ENCODE measurements around the gene ERF.
"Not testable (repeated sequence)": the region's sequence is repeated elsewhere in the genome, so short reads cannot be mapped to it uniquely, and the experiment has no call there.

ERF gene

DNA sequence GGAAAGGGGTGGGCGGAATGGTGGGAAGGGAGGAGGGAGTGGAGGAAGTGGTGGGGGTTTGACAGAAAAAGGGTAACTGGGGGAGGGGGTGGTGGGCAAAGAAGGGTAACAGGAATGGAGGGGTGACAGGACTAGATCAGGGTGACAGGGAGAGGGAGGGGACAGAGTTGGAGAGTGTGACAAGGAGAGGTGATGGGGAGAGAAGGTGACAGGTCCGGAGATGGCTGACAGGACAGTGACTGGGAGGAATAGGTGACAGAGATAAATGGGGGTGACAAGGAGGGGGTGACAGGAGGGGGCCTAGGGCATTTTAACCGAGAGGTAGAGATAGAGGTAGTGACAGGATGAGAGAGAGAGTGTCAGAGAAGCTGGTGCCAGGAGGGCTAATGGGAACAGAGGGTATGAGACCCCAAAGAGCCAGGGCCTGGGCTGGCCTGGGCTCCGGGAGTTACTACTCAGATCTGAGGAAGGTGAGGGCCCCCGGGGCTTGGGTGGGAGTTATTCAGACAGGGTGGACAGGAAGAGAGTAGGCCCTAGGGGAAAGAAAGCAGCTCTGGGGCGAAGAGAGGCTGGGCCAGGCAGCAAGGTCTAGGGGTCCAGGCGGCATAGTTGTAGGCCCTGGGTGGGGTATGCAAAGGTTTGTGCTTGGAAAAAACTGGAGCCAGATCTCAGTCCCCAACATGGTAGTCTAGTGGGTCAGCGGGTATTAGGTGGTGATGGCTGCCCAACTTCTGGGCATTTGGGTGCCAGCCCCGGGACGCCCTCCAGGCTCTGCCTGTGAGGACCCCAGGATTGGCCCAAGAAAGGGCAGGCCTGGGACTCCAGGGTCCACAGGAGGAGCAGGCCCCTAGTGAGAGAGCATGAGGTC lies 14.8 kb upstream of the ERF start:
- H3K27ac ChIP-seq, result peak overlapping the region; percentile 89
- TF ChIP-seq, protein P1, sequence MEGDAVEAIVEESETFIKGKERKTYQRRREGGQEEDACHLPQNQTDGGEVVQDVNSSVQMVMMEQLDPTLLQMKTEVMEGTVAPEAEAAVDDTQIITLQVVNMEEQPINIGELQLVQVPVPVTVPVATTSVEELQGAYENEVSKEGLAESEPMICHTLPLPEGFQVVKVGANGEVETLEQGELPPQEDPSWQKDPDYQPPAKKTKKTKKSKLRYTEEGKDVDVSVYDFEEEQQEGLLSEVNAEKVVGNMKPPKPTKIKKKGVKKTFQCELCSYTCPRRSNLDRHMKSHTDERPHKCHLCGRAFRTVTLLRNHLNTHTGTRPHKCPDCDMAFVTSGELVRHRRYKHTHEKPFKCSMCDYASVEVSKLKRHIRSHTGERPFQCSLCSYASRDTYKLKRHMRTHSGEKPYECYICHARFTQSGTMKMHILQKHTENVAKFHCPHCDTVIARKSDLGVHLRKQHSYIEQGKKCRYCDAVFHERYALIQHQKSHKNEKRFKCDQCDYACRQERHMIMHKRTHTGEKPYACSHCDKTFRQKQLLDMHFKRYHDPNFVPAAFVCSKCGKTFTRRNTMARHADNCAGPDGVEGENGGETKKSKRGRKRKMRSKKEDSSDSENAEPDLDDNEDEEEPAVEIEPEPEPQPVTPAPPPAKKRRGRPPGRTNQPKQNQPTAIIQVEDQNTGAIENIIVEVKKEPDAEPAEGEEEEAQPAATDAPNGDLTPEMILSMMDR (conservative IDR thresholded peaks at IDR 0.05), result no peak
- TF ChIP-seq ZFX (IDR thresholded peaks at IDR 0.05), result no peak

DNA sequence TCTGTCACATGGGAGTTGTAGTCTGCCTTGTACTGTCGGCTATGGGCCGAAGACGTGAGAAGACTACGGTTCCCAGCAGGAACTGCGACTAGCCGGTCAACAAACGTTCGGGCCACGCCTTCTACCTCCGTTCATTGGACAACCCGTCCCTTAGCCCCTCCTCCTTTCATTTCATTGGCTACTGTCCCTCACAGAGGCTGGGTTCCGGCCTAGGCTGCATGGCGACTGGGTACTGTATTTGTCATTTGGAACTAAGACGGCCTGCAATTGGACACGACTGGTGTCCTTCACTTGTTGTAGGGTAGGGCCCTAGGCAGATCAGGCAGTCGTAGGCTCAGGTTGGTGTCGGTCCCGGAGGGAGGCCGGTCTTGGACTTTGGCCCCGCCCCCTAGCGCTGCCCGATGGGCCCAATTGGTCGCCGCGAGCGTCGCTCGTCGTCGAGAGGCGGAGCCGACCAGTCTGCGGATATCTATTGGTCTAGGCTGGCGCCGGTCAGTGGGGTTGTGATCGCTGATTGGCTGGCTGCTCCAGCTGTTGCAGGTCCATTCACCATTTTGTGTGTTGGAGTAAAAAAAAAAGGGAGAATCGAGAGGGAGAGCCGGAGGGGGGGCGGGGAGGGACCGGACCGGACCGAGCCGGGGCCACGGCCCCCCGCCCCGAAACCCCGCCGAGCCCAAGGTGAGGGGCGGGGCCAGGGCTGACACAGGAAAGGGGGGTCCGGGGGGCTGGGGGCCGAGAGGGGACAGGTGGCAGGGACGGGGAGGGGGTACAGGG lies 14.0 kb upstream of the ERF start, which contains the start of gene CIC:
Gene CIC (plus strand): TSS at position 549 of the 774 bp plus-strand sequence. CDS start 2,532 bp downstream, outside the sequence.
- H3K27ac ChIP-seq, result peak within 1 kb of the TSS; percentile 89
- TF ChIP-seq, protein P1 (conservative IDR thresholded peaks at IDR 0.05), result no peak

DNA sequence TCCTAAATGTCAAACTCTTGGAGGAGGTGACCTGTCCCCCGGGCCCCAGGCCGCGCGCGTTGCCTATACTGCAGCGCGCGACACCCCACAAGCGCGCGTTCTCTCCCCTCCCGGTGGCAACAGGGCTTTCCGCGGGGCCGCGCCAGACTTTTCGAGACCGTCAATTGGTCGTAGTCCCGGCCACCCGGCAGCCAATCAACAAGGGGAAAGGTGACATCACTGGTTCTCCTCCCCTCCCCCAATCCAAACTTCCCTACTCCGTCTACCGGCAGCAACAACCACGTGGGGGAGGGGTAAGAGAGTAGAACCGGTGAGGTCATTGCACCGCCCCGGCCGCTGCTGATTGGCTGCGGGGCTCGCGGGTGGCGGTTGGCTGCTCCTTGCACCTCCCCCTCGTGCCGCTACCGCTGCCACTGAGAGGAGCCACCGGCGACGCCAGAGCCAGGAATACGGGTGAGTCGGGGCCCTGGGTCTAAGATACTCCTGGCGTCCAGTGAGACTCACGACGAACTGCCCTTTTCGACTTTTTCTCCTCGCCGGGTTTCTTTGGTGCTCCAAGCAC lies 13.3 kb upstream of the ERF start:
- peak overlapping the region; percentile 89 for H3K27ac ChIP-seq

DNA sequence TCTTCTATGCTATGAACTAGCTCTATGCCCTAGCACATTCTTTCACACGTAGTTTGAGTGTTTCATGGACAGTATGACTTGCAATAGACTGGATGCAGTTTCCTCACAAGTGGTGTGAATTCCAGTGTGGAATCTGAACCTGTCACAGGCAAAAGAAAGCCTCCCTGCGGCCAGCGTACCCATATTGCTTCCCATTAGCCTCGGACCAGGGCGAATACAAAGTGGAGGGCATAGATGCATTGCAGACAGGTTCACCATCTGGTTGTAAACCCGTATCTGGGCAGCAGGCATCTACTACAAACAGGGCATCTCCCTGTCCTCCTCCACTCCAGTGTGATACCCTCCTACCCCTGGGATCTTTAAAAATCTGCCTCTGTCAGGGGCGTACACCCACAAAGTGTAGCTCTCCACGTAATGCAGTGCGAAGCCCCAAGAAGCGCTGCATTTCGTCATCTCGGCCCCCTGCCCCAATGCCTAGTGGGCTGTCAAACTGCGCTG lies 12.8 kb upstream of the ERF start:
- TF ChIP-seq, protein P1 (conservative IDR thresholded peaks at IDR 0.05), result no peak
- no peak for TF ChIP-seq ZFX (IDR thresholded peaks at IDR 0.05)
- peak overlapping the region; percentile 89 for H3K27ac ChIP-seq

More for the DNA sequence above, 13.3 kb upstream of the ERF start:
- TF ChIP-seq, protein P1 (conservative IDR thresholded peaks at IDR 0.05), result no peak
- no peak for TF ChIP-seq ZFX (IDR thresholded peaks at IDR 0.05)

DNA sequence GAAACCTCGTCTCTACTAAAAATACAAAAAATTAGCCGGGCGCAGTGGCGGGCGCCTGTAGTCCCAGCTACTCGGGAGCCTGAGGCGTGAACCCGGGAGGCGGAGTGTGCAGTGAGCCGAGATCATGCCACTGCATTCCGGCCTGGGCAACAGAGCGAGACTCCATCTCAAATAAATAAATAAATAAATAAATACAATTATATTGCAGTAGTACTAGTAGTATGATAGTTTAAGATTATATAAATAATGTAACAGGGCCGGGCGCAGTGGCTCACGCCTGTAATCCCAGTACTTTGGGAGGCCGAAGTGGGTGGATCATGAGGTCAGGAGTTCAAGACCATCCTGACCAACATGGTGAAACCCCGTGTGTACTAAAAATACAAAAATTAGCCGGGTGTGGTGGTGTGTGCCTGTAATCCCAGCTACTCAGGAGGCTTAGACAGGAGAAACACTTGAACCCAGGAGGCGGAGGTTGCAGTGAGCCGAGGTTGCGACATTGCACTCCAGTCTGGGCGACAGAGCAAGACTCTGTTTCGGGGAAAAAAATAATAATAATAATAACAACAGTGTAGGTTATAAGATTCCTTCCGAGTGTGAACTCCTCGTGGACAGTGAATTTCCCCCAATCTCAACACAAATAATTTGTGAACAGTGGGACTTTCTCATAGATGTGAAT lies 12.1 kb upstream of the ERF start:
- peak overlapping the region; percentile 89 for H3K27ac ChIP-seq

- not testable (repeated sequence) for H3K27ac ChIP-seq
Measured at GRCh38 chr19:42266105-42266504, 11.2 kb upstream of the ERF start.

GRCh38 chr19:42261763-42262162 lies 6.8 kb upstream of the ERF start:
- H3K27ac ChIP-seq, result no peak overlapping the region
- no peak for TF ChIP-seq ZFX (IDR thresholded peaks at IDR 0.05)
- TF ChIP-seq, protein P1 (conservative IDR thresholded peaks at IDR 0.05), result no peak

GRCh38 chr19:42257842-42258241 lies 2.9 kb upstream of the ERF start:
- H3K27ac ChIP-seq, result not testable (repeated sequence)
